ENCODE measurements around the gene CERKL. TPM values are rescaled to one million over a fixed set of nuclear protein-coding genes. Genes with fewer than 3 reads are reported as not detected.

The CERKL gene
- total RNA-seq, 1 donor from 2014 or later, result not detected

- no peaks in the 10 kb centered on the region for H3K4me1 Mint-ChIP-seq (ENCODE audit: low read depth)
- DNase-seq (ENCODE audit: low spot score), result no peak
- H3K9me3 Mint-ChIP-seq (ENCODE audit: low read depth), result no peaks in the 10 kb centered on the region
- no peak for TF ChIP-seq CTCF (IDR thresholded peaks at IDR 0.05)
- no peak overlapping the region for H3K4me3 Mint-ChIP-seq (ENCODE audit: unreplicated experiment)
- H3K27me3 Mint-ChIP-seq (ENCODE audit: low read depth), result no peaks in the 10 kb centered on the region
- H3K27ac Mint-ChIP-seq (ENCODE audit: unreplicated experiment), result no peak overlapping the region
- peaks cover 7% of the 10 kb centered on the region for H3K36me3 Mint-ChIP-seq (ENCODE audit: low read depth)
These were observed 129.8 kb downstream of the CERKL start for GRCh38 chr2:181527058-181527457.

- no peaks in the 10 kb centered on the region for H3K27me3 Mint-ChIP-seq (ENCODE audit: low read depth)
- DNase-seq (ENCODE audit: low spot score), result no peak
- H3K4me3 Mint-ChIP-seq (ENCODE audit: unreplicated experiment), result no peak overlapping the region
- no peaks in the 10 kb centered on the region for H3K4me1 Mint-ChIP-seq (ENCODE audit: low read depth)
- H3K9me3 Mint-ChIP-seq (ENCODE audit: low read depth), result no peaks in the 10 kb centered on the region
- no peak for TF ChIP-seq CTCF (IDR thresholded peaks at IDR 0.05)
- H3K36me3 Mint-ChIP-seq (ENCODE audit: low read depth), result peaks cover 7% of the 10 kb centered on the region
- no peak overlapping the region for H3K27ac Mint-ChIP-seq (ENCODE audit: unreplicated experiment)
These were observed 130.9 kb downstream of the CERKL start for GRCh38 chr2:181526014-181526413.

GRCh38 chr2:181523756-181524155, 133.1 kb downstream of the CERKL start:
- TF ChIP-seq CTCF (IDR thresholded peaks at IDR 0.05), result no peak
- no peak for DNase-seq (ENCODE audit: low spot score)

GRCh38 chr2:181520253-181520652, 136.7 kb downstream of the CERKL start:
- Mint-ChIP-seq H3K27ac (ENCODE audit: unreplicated experiment) (no peak overlapping the region), H3K27me3 (ENCODE audit: low read depth) (no peaks in the 10 kb centered on the region)

More at GRCh38 chr2:181523756-181524155, 133.1 kb downstream of the CERKL start:
- Mint-ChIP-seq H3K36me3 (ENCODE audit: low read depth) (peaks cover 5% of the 10 kb centered on the region), H3K4me3 (ENCODE audit: unreplicated experiment) (no peak overlapping the region), H3K4me1 (ENCODE audit: low read depth) (no peaks in the 10 kb centered on the region), H3K27ac (ENCODE audit: unreplicated experiment) (no peak overlapping the region), H3K9me3 (ENCODE audit: low read depth) (no peaks in the 10 kb centered on the region), H3K27me3 (ENCODE audit: low read depth) (no peaks in the 10 kb centered on the region)

DNA sequence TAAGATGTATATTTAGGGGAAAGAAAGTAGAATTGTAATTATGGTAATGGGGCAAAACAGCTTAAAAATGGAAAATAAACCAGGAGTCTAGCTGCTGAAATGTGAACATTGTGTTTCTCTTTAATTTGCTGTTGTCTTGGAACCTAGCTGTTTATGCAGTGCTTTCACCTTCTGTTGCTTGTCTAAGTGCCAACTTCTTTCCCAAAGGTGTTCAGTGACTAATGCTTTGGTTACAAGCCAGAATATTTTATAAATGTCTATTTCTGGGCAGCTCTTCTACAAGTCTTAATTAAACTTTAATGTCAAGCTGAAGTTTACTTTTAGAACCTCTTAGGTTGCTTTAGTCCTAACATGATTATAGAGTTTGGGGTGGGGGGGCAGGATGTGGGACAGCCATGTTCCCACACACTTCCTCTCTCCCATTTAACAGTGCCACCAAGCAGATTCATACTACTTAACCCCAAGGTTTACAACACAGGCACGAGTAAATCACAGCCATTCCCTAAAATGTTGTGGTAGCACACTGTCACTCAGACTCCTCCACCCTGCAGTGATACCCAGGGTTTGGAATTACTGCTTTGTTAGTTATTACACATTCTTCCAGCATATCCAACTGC, 139.1 kb downstream of the CERKL start:
- H3K4me3 Mint-ChIP-seq (ENCODE audit: unreplicated experiment), result no peak overlapping the region
- no peaks in the 10 kb centered on the region for H3K4me1 Mint-ChIP-seq (ENCODE audit: low read depth)
- DNase-seq (ENCODE audit: low spot score), result no peak
- no peaks in the 10 kb centered on the region for H3K9me3 Mint-ChIP-seq (ENCODE audit: low read depth)
- peaks cover 10% of the 10 kb centered on the region for H3K36me3 Mint-ChIP-seq (ENCODE audit: low read depth)
- TF ChIP-seq CTCF (IDR thresholded peaks at IDR 0.05), result no peak
- H3K27ac Mint-ChIP-seq (ENCODE audit: unreplicated experiment), result no peak overlapping the region
- no peaks in the 10 kb centered on the region for H3K27me3 Mint-ChIP-seq (ENCODE audit: low read depth)

More at GRCh38 chr2:181520253-181520652, 136.7 kb downstream of the CERKL start:
- TF ChIP-seq CTCF (IDR thresholded peaks at IDR 0.05), result no peak
- Mint-ChIP-seq H3K4me1 (ENCODE audit: low read depth) (no peaks in the 10 kb centered on the region), H3K9me3 (ENCODE audit: low read depth) (no peaks in the 10 kb centered on the region), H3K4me3 (ENCODE audit: unreplicated experiment) (no peak overlapping the region), H3K36me3 (ENCODE audit: low read depth) (no peaks in the 10 kb centered on the region)
- DNase-seq (ENCODE audit: low spot score), result no peak
